IMR-90 (cell line): ENCODE data around the gene ZNF322. TPM values are rescaled to one million over a fixed set of nuclear protein-coding genes. Genes with fewer than 3 reads are reported as not detected.

Experiments
- ATAC-seq: fragments of 200-7000 bp; cut with Tn5 transposase; 2 replicates; pipeline ENCODE4 v1.9.1; 2020; ENCODE audit warnings: low read depth, mild to moderate bottlenecking, moderate library complexity
- BruUV-seq: library from RNA; stranded (reverse); fragments of 400-500 nt; replicated peaks from 2 replicates; lab custom pipeline; 2021; lab: Mats Ljungman, UMichigan
- CTCF ChIA-PET: fragments of 300-600 bp; formaldehyde crosslinking; extraction: SDS; loops from one replicate; lab custom pipeline; 2021; ENCODE audit warnings: antibody characterized with exemption; lab: Yijun Ruan, JAX
- POLR2A ChIA-PET: fragments of 300-600 bp; sonication (Branson Sonifier 250); formaldehyde crosslinking; loops from one replicate; lab custom pipeline; 2022; ENCODE audit warnings: antibody characterized with exemption; ENCODE audit not compliant: unreplicated experiment; lab: Charles Lee
- DNase-seq: peaks from one replicate; pipeline ENCODE4 v3.0.0; 2013
- H2AFZ ChIP-seq: replicated peaks from 2 replicates; pipeline ENCODE3; 2013; ENCODE audit warnings: low read length, mild to moderate bottlenecking; ENCODE audit not compliant: poor library complexity
- H2AK5ac ChIP-seq: 2 replicates; pipeline ENCODE4 v1.6.1; 2013; ENCODE audit warnings: low read depth, low read length, inconsistent platforms
- H2AK9ac ChIP-seq: replicated peaks from 2 replicates; pipeline ENCODE3; 2013; ENCODE audit warnings: mild to moderate bottlenecking, low read depth, low read length, moderate library complexity; ENCODE audit not compliant: poor library complexity
- H2BK120ac ChIP-seq: 2 replicates; pipeline ENCODE4 v1.6.1; 2013; ENCODE audit warnings: low read depth, low read length, inconsistent platforms
- H2BK15ac ChIP-seq: 3 replicates; pipeline ENCODE4 v1.6.1; 2013; ENCODE audit warnings: low read depth, low read length, inconsistent platforms
- H2BK20ac ChIP-seq: 2 replicates; pipeline ENCODE4 v1.6.1; 2013; ENCODE audit warnings: low read depth, mild to moderate bottlenecking, inconsistent platforms, low read length, moderate library complexity
- H2BK5ac ChIP-seq: 2 replicates; pipeline ENCODE4 v1.6.1; 2013; ENCODE audit warnings: mild to moderate bottlenecking, low read depth, low read length, inconsistent platforms; ENCODE audit not compliant: poor library complexity, severe bottlenecking
- H3K14ac ChIP-seq: replicated peaks from 2 replicates; pipeline ENCODE4 v1.6.1; 2013; ENCODE audit warnings: low read depth, low read length, inconsistent platforms
- H3K18ac ChIP-seq: 2 replicates; pipeline ENCODE4 v1.6.1; 2013; ENCODE audit warnings: low read depth, low read length, control low read depth
- H3K23ac ChIP-seq: 2 replicates; pipeline ENCODE4 v1.6.1; 2013; ENCODE audit warnings: low read depth, low read length, inconsistent platforms
- H3K27ac ChIP-seq: 2 replicates; pipeline ENCODE4 v1.5.1; 2013; ENCODE audit warnings: mild to moderate bottlenecking, control low read depth, low read length; ENCODE audit not compliant: insufficient read depth
- H3K27me3 ChIP-seq: 2 replicates; pipeline ENCODE4 v1.6.1; 2013; ENCODE audit warnings: low read length; ENCODE audit not compliant: control insufficient read depth, insufficient read depth
- H3K36me3 ChIP-seq: 2 replicates; pipeline ENCODE4 v1.6.1; 2013; ENCODE audit warnings: low read length, mixed read lengths; ENCODE audit not compliant: control insufficient read depth, insufficient read depth
- H3K4ac ChIP-seq: 2 replicates; pipeline ENCODE4 v1.6.1; 2013; ENCODE audit warnings: low read depth, low read length, inconsistent platforms
- H3K4me1 ChIP-seq: 2 replicates; pipeline ENCODE4 v1.6.1; 2013; ENCODE audit warnings: low read length, mixed read lengths; ENCODE audit not compliant: control insufficient read depth, insufficient read depth
- H3K4me2 ChIP-seq: 2 replicates; pipeline ENCODE4 v1.6.1; 2013; ENCODE audit warnings: low read depth, mild to moderate bottlenecking, control low read depth, low read length, moderate library complexity
- H3K4me3 ChIP-seq: 2 replicates; pipeline ENCODE4 v1.5.1; 2013; ENCODE audit warnings: low read depth, mild to moderate bottlenecking, control low read depth, low read length, moderate library complexity; ENCODE audit not compliant: insufficient read depth
- H3K56ac ChIP-seq: 2 replicates; pipeline ENCODE4 v1.6.1; 2013; ENCODE audit warnings: low read length, inconsistent platforms; ENCODE audit not compliant: insufficient read depth; ENCODE audit errors: extremely low read depth
- H3K79me1 ChIP-seq, 2 experiments: 2 replicates each; pipeline ENCODE4 v1.6.1; 2013; ENCODE audit warnings: low read length in 2 of 2, inconsistent platforms in 1 of 2, low read depth in 1 of 2
- H3K9ac ChIP-seq: 2 replicates; pipeline ENCODE4 v1.6.1; 2013; ENCODE audit warnings: low read depth, low read length, control low read depth
- H3K9me1 ChIP-seq: 2 replicates; pipeline ENCODE4 v1.6.1; 2013; ENCODE audit warnings: low read length, inconsistent platforms; ENCODE audit not compliant: insufficient read depth
- H3K9me3 ChIP-seq: 2 replicates; pipeline ENCODE4 v1.6.1; 2013; ENCODE audit warnings: low read length; ENCODE audit not compliant: control insufficient read depth, insufficient read depth
- H4K20me1 ChIP-seq: 2 replicates; pipeline ENCODE4 v1.6.1; 2013; ENCODE audit warnings: low read length, inconsistent platforms; ENCODE audit not compliant: insufficient read depth
- H4K5ac ChIP-seq: 2 replicates; pipeline ENCODE4 v1.6.1; 2013; ENCODE audit warnings: mild to moderate bottlenecking, low read depth, low read length, control low read depth
- H4K8ac ChIP-seq, 2 experiments: 2 replicates each; pipeline ENCODE4 v1.6.1; 2013; ENCODE audit warnings: low read depth in 2 of 2, low read length in 2 of 2, control low read depth in 1 of 2, inconsistent platforms in 1 of 2
- H4K91ac ChIP-seq: 2 replicates; pipeline ENCODE4 v1.6.1; 2013; ENCODE audit warnings: low read depth, low read length, inconsistent platforms; ENCODE audit not compliant: insufficient read depth
- BHLHE40 ChIP-seq: fragments of 150-350 bp; IDR thresholded peaks from 2 replicates; pipeline ENCODE4 v1.6.1; 2016; ENCODE audit warnings: mild to moderate bottlenecking, low read depth, low read length
- CEBPB ChIP-seq: IDR thresholded peaks from 2 replicates; pipeline ENCODE4 v1.6.1; 2012; ENCODE audit warnings: low read depth, low read length, improper control_type of control experiment
- MXI1 ChIP-seq: IDR thresholded peaks from 2 replicates; pipeline ENCODE4 v1.6.1; 2012; ENCODE audit warnings: low read depth, mild to moderate bottlenecking, low read length, moderate library complexity, borderline replicate concordance
- RAD21 ChIP-seq: IDR thresholded peaks from 2 replicates; pipeline ENCODE4 v1.6.1; 2012; ENCODE audit warnings: low read length, improper control_type of control experiment
- RFX5 ChIP-seq: IDR thresholded peaks from 2 replicates; pipeline ENCODE4 v1.8.0; 2012; ENCODE audit warnings: low read depth, mild to moderate bottlenecking, low read length, moderate library complexity
- SMC3 ChIP-seq: fragments of 150-350 bp; IDR thresholded peaks from 2 replicates; pipeline ENCODE4 v1.6.1; 2016; ENCODE audit warnings: low read depth, mild to moderate bottlenecking, antibody characterized with exemption, low read length, moderate library complexity
- WGBS, 2 experiments: methylation state at CpG; one replicate each; pipeline versions ENCODE4 v1.1.5 to v1.1.7; 2013; ENCODE audit warnings: missing lambda C conversion rate in 2 of 2; ENCODE audit not compliant: insufficient read length in 1 of 2; ENCODE audit errors: extremely low coverage in 2 of 2; 5-methylcytosine and 5-hydroxymethylcytosine counted together
- dilution Hi-C: fragments of 300-500 bp; cut with HindIII; formaldehyde crosslinking; loops from one replicate; pipeline ENCODE4 v1.14.3; 2018; ENCODE audit warnings: low sequenced_read_pairs; ENCODE audit not compliant: unreplicated experiment
- in situ Hi-C: fragments of 300-500 bp; cut with MboI; formaldehyde crosslinking; loops from 3 replicates; pipeline ENCODE4 v1.14.3; 2019; ENCODE audit warnings: low sequenced_read_pairs, inconsistent platforms, mixed read lengths
- intact Hi-C: fragments of 100-400 bp; cut with micrococcal nuclease; formaldehyde crosslinking; loops from 2 replicates; pipeline ENCODE4 v1.10.0; 2022
- polyA plus RNA-seq, 3 experiments: library from polyadenylated mRNA; depleted of rRNA; stranded (reverse); fragments of >200 nt; gene quantifications; 2 replicates each; pipeline ENCODE4 v1.2.3, GENCODE V29; 2012; ENCODE audit warnings: low replicate concordance in 1 of 3
- total RNA-seq: library from RNA; depleted of rRNA; stranded (reverse); fragments of >200 nt; gene quantifications from 2 replicates; pipeline ENCODE4 v1.2.3, GENCODE V29; 2012
- TF ChIP-seq, protein P1 (sequence below): conservative IDR thresholded peaks from 2 replicates; pipeline ENCODE4 v1.5.1; 2012; ENCODE audit warnings: mild to moderate bottlenecking, low read depth, low read length, improper control_type of control experiment

ZNF322 gene
- total and polyA plus RNA-seq, 2 of the 4 experiments (the other 2 are of a cell fraction): 5.3 to 23.3 TPM

- H3K4me2 ChIP-seq: peak overlapping the region; percentile 91
- H3K9me3 ChIP-seq: no peaks in the 10 kb centered on the region
- H4K8ac ChIP-seq: peak overlapping the region; percentile 69 to 84; a peak in 3 of 4 replicates
- H2BK5ac ChIP-seq: peak overlapping the region; percentile 57
- peaks cover 12% of the 10 kb centered on the region for H3K36me3 ChIP-seq
- no peaks in the 10 kb centered on the region; the same call in 1 of the 2 replicates for H3K9me1 ChIP-seq
- peak overlapping the region; percentile 25; the same call in 1 of the 2 replicates for H3K27ac ChIP-seq
- no peaks in the 10 kb centered on the region for H4K20me1 ChIP-seq
- H2BK20ac ChIP-seq: no peak overlapping the region
- peak; percentile 84 for DNase-seq
- peaks cover 3% of the 10 kb centered on the region; the same call in 1 of the 2 replicates for H3K4me1 ChIP-seq
- dilution Hi-C loops: no loop called here
- H2BK120ac ChIP-seq: peak overlapping the region; percentile 40; the same call in 1 of the 2 replicates
- no peak overlapping the region for H3K56ac ChIP-seq
- in situ Hi-C loops: no loop called here
- H2AK9ac ChIP-seq: peak overlapping the region; percentile 47
- no peaks in the 10 kb centered on the region for H3K27me3 ChIP-seq
- intact Hi-C loops: loop anchor here (1.0 kb wide), 3 partner anchors 18 to 254 kb away; no protein-coding TSS in a partner anchor
- TF ChIP-seq BHLHE40 (no peak), RAD21 (peak; percentile 78), SMC3 (peak; percentile 79), RFX5 (no peak), MXI1 (no peak), CEBPB (no peak)
- TF ChIP-seq, protein P1, sequence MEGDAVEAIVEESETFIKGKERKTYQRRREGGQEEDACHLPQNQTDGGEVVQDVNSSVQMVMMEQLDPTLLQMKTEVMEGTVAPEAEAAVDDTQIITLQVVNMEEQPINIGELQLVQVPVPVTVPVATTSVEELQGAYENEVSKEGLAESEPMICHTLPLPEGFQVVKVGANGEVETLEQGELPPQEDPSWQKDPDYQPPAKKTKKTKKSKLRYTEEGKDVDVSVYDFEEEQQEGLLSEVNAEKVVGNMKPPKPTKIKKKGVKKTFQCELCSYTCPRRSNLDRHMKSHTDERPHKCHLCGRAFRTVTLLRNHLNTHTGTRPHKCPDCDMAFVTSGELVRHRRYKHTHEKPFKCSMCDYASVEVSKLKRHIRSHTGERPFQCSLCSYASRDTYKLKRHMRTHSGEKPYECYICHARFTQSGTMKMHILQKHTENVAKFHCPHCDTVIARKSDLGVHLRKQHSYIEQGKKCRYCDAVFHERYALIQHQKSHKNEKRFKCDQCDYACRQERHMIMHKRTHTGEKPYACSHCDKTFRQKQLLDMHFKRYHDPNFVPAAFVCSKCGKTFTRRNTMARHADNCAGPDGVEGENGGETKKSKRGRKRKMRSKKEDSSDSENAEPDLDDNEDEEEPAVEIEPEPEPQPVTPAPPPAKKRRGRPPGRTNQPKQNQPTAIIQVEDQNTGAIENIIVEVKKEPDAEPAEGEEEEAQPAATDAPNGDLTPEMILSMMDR: peak; percentile 89
- ChIA-PET CTCF (interaction anchor here (0.5 to 2.4 kb wide), 18 partner anchors 10 to 496 kb away, joined by 3 to 24 read pairs (median 6); a partner anchor contains a TSS), POLR2A (no interaction called here)
- H3K4ac ChIP-seq: no peak overlapping the region; the same call in 1 of the 2 replicates
- peak overlapping the region; percentile 95 for H2AFZ ChIP-seq
- peak overlapping the region; percentile 61 for H3K4me3 ChIP-seq
- no peak overlapping the region for H3K18ac ChIP-seq
- no peak overlapping the region for H3K14ac ChIP-seq
- no peak overlapping the region for H3K23ac ChIP-seq
- peaks cover 8 to 19% of the 10 kb centered on the region in 2 experiments; a peak in 3 of 4 replicates for H3K79me1 ChIP-seq
- H3K9ac ChIP-seq: peak overlapping the region; percentile 66
- H2BK15ac ChIP-seq: no peak overlapping the region
- peak; percentile 74 for ATAC-seq
- 0% methylated on average over 6 of the region's 39 CpGs; no CpG with 5 or more reads in 1 of the 2 experiments for WGBS, 2 experiments
- no TSS peak for BruUV-seq
- H4K91ac ChIP-seq: peak overlapping the region; percentile 49
- peak overlapping the region; percentile 40; the same call in 1 of the 2 replicates for H4K5ac ChIP-seq
- H2AK5ac ChIP-seq: no peak overlapping the region
Observed at GRCh38 chr6:26595669-26596269, 63.8 kb downstream of the ZNF322 start.
